ENCODE measurements around the gene LRRC71.

LRRC71 gene

DNA sequence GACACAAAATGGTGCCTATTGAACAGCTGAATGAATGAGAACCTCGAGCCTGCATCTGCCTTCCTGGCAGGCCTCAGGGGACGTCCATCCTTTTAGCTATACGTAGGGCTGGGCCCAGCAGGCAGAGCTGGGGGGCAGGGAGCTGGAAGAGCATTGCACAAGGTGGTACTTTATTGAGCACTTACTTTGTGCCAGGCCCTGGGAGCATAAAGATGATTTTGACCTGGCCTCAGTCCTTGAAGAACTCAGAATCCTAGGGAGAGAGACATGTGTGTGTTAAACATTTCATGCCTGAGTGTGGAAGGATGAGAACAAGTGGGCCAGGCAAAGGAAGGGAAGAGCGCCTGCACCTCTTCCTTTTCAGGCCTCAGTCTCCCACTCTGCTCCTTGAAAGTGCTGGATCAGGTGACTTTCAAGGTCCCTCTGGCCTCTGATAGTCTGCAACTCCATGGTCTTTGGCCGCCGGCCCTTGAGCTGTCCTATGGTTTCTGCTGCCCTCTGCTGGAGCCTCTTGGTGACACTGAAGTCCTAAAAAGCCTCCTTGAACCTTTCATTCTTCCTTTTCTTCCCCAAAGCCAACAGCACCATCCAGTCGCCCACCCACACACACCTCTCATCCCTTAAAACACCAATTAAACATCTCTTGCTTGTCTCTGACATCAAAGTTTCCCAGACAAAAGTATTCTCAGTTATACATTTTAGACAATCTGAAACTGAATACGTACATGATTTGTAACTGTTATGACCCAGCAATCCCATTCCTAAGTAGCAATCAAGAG, 30.4 kb upstream of the LRRC71 start:
- peak; percentile 81 for DNase-seq (ENCODE audit: low read depth)
- TF ChIP-seq, protein P1, sequence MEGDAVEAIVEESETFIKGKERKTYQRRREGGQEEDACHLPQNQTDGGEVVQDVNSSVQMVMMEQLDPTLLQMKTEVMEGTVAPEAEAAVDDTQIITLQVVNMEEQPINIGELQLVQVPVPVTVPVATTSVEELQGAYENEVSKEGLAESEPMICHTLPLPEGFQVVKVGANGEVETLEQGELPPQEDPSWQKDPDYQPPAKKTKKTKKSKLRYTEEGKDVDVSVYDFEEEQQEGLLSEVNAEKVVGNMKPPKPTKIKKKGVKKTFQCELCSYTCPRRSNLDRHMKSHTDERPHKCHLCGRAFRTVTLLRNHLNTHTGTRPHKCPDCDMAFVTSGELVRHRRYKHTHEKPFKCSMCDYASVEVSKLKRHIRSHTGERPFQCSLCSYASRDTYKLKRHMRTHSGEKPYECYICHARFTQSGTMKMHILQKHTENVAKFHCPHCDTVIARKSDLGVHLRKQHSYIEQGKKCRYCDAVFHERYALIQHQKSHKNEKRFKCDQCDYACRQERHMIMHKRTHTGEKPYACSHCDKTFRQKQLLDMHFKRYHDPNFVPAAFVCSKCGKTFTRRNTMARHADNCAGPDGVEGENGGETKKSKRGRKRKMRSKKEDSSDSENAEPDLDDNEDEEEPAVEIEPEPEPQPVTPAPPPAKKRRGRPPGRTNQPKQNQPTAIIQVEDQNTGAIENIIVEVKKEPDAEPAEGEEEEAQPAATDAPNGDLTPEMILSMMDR (IDR thresholded peaks at IDR 0.05; ENCODE audit: insufficient read depth, low read depth, low read length, missing control alignments), result peak; percentile 88

DNA sequence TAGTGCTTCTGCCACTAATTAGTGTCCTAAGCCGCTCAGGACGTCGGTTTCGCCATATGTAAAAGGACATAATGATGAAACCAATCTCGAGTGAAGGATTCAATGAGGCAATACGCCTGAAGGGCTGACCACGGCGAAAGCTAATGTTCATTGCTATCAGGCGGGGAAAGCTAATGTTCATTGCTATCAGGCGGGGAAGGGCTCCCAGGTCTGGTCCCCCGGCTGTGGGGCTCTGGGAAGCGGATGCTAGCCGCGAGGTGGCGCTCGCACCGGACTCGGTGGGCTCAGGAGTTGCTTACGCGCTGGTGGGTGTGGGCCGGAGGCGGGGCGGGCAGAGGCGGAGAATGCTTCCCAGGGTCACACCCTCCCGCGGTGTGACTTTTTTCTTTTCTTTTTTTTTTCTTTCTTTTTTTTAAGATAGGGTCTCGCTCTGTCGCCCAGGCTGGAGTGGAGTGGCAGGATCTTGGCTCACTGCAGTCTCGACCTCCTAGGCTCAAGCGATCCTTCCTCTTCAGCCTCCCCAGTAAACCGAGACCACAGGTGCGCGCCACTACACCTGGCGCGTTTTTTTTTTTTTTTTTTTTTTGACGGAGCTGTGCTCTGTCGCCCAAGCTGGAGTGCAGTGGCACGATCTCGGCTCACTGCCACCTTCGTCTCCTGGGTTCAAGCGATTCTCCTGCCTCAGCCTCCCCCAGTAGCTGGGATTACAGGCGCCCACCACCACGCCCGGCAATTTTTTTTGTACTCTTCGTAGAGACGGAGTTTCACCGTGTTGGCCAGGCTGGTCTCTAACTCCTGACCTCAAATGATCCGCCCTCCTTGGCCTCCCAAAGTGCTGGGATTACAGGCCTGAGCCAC, 28.0 kb upstream of the LRRC71 start:
- H3K4me3 ChIP-seq (ENCODE audit: low read depth, low read length), result no peak overlapping the region
- DNase-seq (ENCODE audit: low read depth), result peak; percentile 84
- TF ChIP-seq, protein P1 (IDR thresholded peaks at IDR 0.05; ENCODE audit: insufficient read depth, low read depth, low read length, missing control alignments), result peak; percentile 83

More for the DNA sequence above, 30.4 kb upstream of the LRRC71 start:
- H3K4me3 ChIP-seq (ENCODE audit: low read depth, low read length), result no peak overlapping the region

- TF ChIP-seq, protein P1 (IDR thresholded peaks at IDR 0.05; ENCODE audit: insufficient read depth, low read depth, low read length, missing control alignments), result no peak
- DNase-seq (ENCODE audit: low read depth), result no peak
- no peak within 1 kb of the TSS for H3K4me3 ChIP-seq (ENCODE audit: low read depth, low read length)
Observed at GRCh38 chr1:156893048-156893953, 27.1 kb upstream of the LRRC71 start, which contains the start of gene PEAR1. PEAR1 (plus strand) TSS chr1:156893718; CDS start chr1:156903927, 10,209 bp downstream.

DNA sequence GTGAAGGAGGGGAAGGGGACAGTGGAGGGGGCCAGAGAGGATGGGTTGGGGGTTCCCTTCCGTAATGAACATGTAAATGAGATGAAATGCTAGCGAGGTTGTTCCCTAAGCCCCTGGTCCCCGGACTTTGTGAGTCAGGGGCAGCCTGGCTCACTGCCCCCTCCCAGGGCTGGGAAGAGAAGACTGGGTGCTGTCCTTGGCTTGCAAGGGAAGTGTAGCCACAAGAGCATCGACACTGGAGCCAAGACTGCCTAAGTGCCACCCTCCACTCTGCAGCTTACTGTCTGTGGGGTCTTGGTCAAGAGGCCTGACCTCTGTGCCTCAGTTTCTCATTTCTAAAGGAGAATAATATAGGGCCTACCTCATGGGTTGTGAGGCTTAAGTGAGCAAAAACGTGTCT, 26.4 kb upstream of the LRRC71 start:
- H3K4me3 ChIP-seq (ENCODE audit: low read depth, low read length), result no peak overlapping the region
- no peak for DNase-seq (ENCODE audit: low read depth)
- TF ChIP-seq, protein P1 (IDR thresholded peaks at IDR 0.05; ENCODE audit: insufficient read depth, low read depth, low read length, missing control alignments), result no peak

DNA sequence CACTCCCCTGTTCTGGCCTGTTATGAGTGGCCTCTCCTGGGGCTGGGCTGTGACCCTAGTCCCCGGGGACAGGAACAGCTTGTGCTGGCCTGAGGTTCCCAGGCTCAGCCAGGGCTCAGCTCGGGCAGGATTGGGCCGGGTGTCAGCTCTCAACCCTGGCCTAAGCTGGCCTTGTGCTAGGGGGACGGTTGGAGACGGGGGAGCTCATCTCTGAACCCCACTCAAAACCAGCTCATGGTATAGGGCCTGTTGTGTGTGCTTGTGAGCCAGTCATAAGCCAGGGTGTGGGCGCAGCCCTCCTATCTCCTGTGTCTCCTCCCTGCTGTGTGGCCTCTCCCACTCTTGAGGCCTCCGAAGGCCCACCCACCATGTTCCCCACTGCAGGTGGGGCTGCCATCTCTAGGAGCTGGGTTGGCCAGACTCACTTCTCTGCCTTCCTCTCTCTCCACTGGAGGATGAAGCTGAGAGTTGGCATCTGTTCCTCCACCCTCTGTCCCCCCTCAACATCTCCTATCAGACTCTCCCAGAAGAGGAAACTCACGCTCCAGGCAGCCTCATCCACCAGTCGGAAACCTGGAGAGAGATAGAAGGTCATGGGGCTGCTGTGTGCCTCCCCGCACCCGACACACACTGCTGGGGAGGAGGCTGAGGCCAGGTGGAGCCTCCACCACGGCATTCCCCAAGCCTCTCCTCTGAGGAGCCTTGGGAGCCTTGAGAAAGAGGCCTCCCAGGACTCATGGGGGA, 25.5 kb upstream of the LRRC71 start:
- TF ChIP-seq, protein P1 (IDR thresholded peaks at IDR 0.05; ENCODE audit: insufficient read depth, low read depth, low read length, missing control alignments), result no peak
- no peak overlapping the region for H3K4me3 ChIP-seq (ENCODE audit: low read depth, low read length)

DNA sequence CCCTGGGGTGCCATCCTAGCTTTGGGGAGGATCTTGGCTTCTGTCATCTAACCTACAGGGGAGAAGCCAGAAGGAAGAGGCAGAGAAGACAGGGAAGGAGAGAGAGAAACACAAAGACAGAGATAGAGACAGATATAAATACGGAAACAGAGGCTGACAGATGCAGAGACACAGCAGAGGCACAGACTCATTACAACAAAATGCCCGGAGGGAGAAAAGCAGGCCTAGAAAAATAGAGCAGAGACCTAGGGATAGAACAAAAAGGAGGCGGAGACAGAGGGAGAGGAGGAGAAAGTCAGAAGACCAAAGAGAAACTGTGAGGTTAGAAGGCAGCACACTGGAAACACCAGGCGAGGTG, 25.0 kb upstream of the LRRC71 start:
- DNase-seq (ENCODE audit: low read depth), result no peak

More for the DNA sequence above, 25.5 kb upstream of the LRRC71 start:
- no peak for DNase-seq (ENCODE audit: low read depth)

More for the DNA sequence above, 25.0 kb upstream of the LRRC71 start:
- TF ChIP-seq, protein P1 (IDR thresholded peaks at IDR 0.05; ENCODE audit: insufficient read depth, low read depth, low read length, missing control alignments), result no peak
- H3K4me3 ChIP-seq (ENCODE audit: low read depth, low read length), result no peak overlapping the region
